Stimulated activated naive CD8-positive, alpha-beta T cell treated with anti-CD3 and anti-CD28 coated beads, Interleukin-15, amount 100 ng/mL, for 72 hours (primary cell): ENCODE data around the gene LXN.

Experiments
- ATAC-seq: fragments of 150-1000 bp; cut with Tn5 transposase; 2 replicates; pipeline ENCODE4 v1.10.0; 2021; ENCODE audit warnings: mild to moderate bottlenecking, moderate library complexity
- DNase-seq, 2 donors: peaks; one replicate each; pipeline ENCODE4 v3.0.0; 2021 to 2022
- H3K27ac Mint-ChIP-seq, 2 donors: one replicate each; pipeline ENCODE4 v1.8.0; 2022; ENCODE audit warnings: mild to moderate bottlenecking in 2 of 2, mixed read lengths in 2 of 2, moderate library complexity in 2 of 2
- H3K27me3 Mint-ChIP-seq: one replicate; pipeline ENCODE4 v1.8.0; 2022; ENCODE audit warnings: mixed read lengths
- H3K4me1 Mint-ChIP-seq: one replicate; pipeline ENCODE4 v1.8.0; 2022; ENCODE audit warnings: mild to moderate bottlenecking, mixed read lengths
- H3K4me3 Mint-ChIP-seq, 2 donors: one replicate each; pipeline ENCODE4 v1.8.0; 2022; ENCODE audit warnings: mild to moderate bottlenecking in 2 of 2, mixed read lengths in 2 of 2, moderate library complexity in 1 of 2
- H3K9me3 Mint-ChIP-seq, 2 donors: one replicate each; pipeline ENCODE4 v1.8.0; 2022; ENCODE audit warnings: mixed read lengths in 2 of 2

LXN gene

GRCh38 chr3:158649791-158650190 is 22.7 kb downstream of the LXN start:
- H3K4me3 Mint-ChIP-seq, result no peak overlapping the region
- H3K27ac Mint-ChIP-seq, result no peak overlapping the region
- no peak for ATAC-seq
- no peaks in the 10 kb centered on the region for H3K9me3 Mint-ChIP-seq
- H3K27me3 Mint-ChIP-seq, result no peaks in the 10 kb centered on the region
- H3K4me1 Mint-ChIP-seq, result peaks cover 32% of the 10 kb centered on the region
- no peak for DNase-seq

GRCh38 chr3:158644345-158644908 is 28.0 kb downstream of the LXN start, which contains the start of gene GFM1:
GFM1 (plus strand) TSS chr3:158644527; CDS start chr3:158644635, 108 bp downstream.
- ATAC-seq, result peak; percentile 94
- Mint-ChIP-seq H3K4me3 (peak within 1 kb of the TSS; percentile 90 to 97), H3K9me3 (no peaks in the 10 kb centered on the region), H3K27ac (peak within 1 kb of the TSS; percentile 94 to 96), H3K27me3 (no peaks in the 10 kb centered on the region), H3K4me1 (peaks cover 56% of the 10 kb centered on the region)
- DNase-seq, result peak; percentile 83 to 92

GRCh38 chr3:158642474-158643210 is 29.8 kb downstream of the LXN start:
- Mint-ChIP-seq H3K27ac (no peak overlapping the region), H3K27me3 (no peaks in the 10 kb centered on the region), H3K4me3 (no peak overlapping the region), H3K9me3 (no peaks in the 10 kb centered on the region), H3K4me1 (peaks cover 49% of the 10 kb centered on the region)
- ATAC-seq (no peak), DNase-seq (no peak)

- Mint-ChIP-seq H3K4me1 (peaks cover 48% of the 10 kb centered on the region), H3K27me3 (no peaks in the 10 kb centered on the region), H3K4me3 (no peak overlapping the region), H3K9me3 (no peaks in the 10 kb centered on the region), H3K27ac (no peak overlapping the region)
- DNase-seq (no peak), ATAC-seq (no peak)
Measured at GRCh38 chr3:158642005-158642404, 30.4 kb downstream of the LXN start.

- no peak for DNase-seq
- H3K27me3 Mint-ChIP-seq, result no peaks in the 10 kb centered on the region
- H3K9me3 Mint-ChIP-seq, result no peaks in the 10 kb centered on the region
- H3K4me1 Mint-ChIP-seq, result peaks cover 40% of the 10 kb centered on the region
- no peak for ATAC-seq
- H3K27ac Mint-ChIP-seq, result no peak overlapping the region
- H3K4me3 Mint-ChIP-seq, result no peak overlapping the region
Measured at GRCh38 chr3:158640646-158641045, 31.8 kb downstream of the LXN start.

- ATAC-seq, result no peak
- H3K27me3 Mint-ChIP-seq, result peaks cover 32% of the 10 kb centered on the region
- H3K4me3 Mint-ChIP-seq, result no peak overlapping the region
- DNase-seq, result no peak
- H3K27ac Mint-ChIP-seq, result no peak overlapping the region
- no peaks in the 10 kb centered on the region for H3K9me3 Mint-ChIP-seq
- no peaks in the 10 kb centered on the region for H3K4me1 Mint-ChIP-seq
Measured at GRCh38 chr3:158631981-158632380, 40.5 kb downstream of the LXN start.

- Mint-ChIP-seq H3K4me1 (no peaks in the 10 kb centered on the region), H3K27ac (no peak overlapping the region), H3K4me3 (no peak overlapping the region), H3K9me3 (peaks cover 6 to 11% of the 10 kb centered on the region in 2 donors), H3K27me3 (peaks cover 37% of the 10 kb centered on the region)
- ATAC-seq, result no peak
- DNase-seq, result no peak
Measured at GRCh38 chr3:158625881-158626280, 46.6 kb downstream of the LXN start.

GRCh38 chr3:158617982-158618875 is 54.2 kb downstream of the LXN start:
- Mint-ChIP-seq H3K27me3 (peaks cover 7% of the 10 kb centered on the region), H3K4me3 (no peak overlapping the region), H3K9me3 (peaks cover 11 to 13% of the 10 kb centered on the region in 2 donors), H3K27ac (no peak overlapping the region), H3K4me1 (no peaks in the 10 kb centered on the region)
- ATAC-seq (no peak), DNase-seq (no peak)
